ENCODE measurements around the gene CNR2. TPM values are rescaled to one million over a fixed set of nuclear protein-coding genes. Genes with fewer than 3 reads are reported as not detected.

Gene CNR2
- total RNA-seq, 1 donor from 2014 or later = not detected

DNA sequence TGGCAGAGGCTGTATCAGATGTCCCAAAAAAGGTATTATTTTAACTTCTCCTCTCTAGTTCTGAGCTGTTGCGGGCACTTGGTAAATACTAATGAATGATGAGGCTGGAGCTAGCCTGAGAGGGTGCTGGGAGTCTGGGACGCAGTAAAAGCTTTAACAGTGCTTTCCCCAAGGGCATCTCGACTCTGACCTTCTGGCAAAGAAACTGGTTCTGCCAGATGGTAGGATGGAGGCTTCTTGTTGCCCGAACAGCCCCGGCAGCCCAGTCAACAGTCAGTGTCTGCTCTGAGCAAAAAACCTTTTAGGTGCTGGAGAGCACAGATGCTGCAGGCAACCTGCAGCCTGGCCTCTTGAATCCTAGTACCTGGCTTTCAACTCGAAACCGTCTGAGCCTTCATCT, 43.9 kb upstream of the CNR2 start:
- H3K27ac Mint-ChIP-seq = peak overlapping the region; percentile 94
- no peaks in the 10 kb centered on the region for H3K9me3 Mint-ChIP-seq
- H3K4me3 Mint-ChIP-seq = peak overlapping the region; percentile 31
- TF ChIP-seq, protein P1, sequence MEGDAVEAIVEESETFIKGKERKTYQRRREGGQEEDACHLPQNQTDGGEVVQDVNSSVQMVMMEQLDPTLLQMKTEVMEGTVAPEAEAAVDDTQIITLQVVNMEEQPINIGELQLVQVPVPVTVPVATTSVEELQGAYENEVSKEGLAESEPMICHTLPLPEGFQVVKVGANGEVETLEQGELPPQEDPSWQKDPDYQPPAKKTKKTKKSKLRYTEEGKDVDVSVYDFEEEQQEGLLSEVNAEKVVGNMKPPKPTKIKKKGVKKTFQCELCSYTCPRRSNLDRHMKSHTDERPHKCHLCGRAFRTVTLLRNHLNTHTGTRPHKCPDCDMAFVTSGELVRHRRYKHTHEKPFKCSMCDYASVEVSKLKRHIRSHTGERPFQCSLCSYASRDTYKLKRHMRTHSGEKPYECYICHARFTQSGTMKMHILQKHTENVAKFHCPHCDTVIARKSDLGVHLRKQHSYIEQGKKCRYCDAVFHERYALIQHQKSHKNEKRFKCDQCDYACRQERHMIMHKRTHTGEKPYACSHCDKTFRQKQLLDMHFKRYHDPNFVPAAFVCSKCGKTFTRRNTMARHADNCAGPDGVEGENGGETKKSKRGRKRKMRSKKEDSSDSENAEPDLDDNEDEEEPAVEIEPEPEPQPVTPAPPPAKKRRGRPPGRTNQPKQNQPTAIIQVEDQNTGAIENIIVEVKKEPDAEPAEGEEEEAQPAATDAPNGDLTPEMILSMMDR (IDR thresholded peaks at IDR 0.05; ENCODE audit: unreplicated experiment) = no peak
- no peaks in the 10 kb centered on the region for H3K36me3 Mint-ChIP-seq
- H3K4me1 Mint-ChIP-seq = peaks cover 44% of the 10 kb centered on the region
- DNase-seq (ENCODE audit: low spot score in 2 of 2, unreplicated experiment in 2 of 2) = no peak
- no peaks in the 10 kb centered on the region for H3K27me3 Mint-ChIP-seq (ENCODE audit: low read depth)

DNA sequence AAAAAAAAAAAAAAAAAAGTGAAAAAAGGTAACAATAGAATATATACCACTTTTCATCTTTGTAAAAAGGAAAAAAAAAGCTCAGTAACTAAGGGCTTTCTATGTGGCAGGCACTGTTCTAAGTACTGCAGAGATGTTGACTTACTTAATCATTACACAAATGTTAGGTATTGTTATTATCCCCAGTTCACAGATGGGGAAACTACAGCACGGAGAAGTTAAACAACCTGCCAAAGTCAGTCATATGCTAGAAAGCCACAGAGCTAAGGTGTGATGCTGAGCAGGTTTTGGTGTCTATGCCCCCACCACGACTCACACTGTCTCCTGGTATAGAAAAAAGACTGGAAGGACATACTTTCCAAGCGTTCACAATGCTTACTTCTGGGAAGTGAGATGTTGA, 39.9 kb upstream of the CNR2 start:
- Mint-ChIP-seq H3K27me3 (ENCODE audit: low read depth) (no peaks in the 10 kb centered on the region), H3K4me3 (no peak overlapping the region), H3K9me3 (peaks cover 3% of the 10 kb centered on the region), H3K4me1 (peaks cover 24% of the 10 kb centered on the region), H3K36me3 (no peaks in the 10 kb centered on the region), H3K27ac (no peak overlapping the region)
- TF ChIP-seq, protein P1 (IDR thresholded peaks at IDR 0.05; ENCODE audit: unreplicated experiment) = no peak
- DNase-seq (ENCODE audit: low spot score in 2 of 2, unreplicated experiment in 2 of 2) = no peak

DNA sequence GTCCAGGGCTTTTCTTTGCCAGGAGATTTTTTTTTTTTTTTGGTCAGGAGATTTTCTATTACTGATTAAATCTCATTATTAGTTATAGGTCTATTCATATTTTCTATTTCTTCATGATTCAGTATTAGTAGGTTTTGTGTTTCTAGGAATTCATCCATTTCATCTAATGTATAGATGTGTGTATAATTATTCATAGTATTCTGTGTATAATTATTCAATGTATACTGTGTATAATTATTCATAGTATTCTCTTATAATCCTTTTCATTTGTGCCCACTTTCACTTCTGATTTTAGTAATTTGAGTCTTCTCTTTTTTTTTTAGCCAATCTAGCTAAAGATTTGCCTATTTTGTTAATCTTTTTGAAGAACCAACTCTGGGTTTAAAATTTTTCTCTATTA, 34.2 kb upstream of the CNR2 start:
- TF ChIP-seq, protein P1 (IDR thresholded peaks at IDR 0.05; ENCODE audit: unreplicated experiment) = no peak
- DNase-seq (ENCODE audit: low spot score in 2 of 2, unreplicated experiment in 2 of 2) = no peak
- no peak overlapping the region for H3K4me3 Mint-ChIP-seq
- H3K27me3 Mint-ChIP-seq (ENCODE audit: low read depth) = no peaks in the 10 kb centered on the region
- H3K36me3 Mint-ChIP-seq = peaks cover 2% of the 10 kb centered on the region
- H3K9me3 Mint-ChIP-seq = peaks cover 20% of the 10 kb centered on the region
- H3K27ac Mint-ChIP-seq = no peak overlapping the region
- peaks cover 2% of the 10 kb centered on the region for H3K4me1 Mint-ChIP-seq

DNA sequence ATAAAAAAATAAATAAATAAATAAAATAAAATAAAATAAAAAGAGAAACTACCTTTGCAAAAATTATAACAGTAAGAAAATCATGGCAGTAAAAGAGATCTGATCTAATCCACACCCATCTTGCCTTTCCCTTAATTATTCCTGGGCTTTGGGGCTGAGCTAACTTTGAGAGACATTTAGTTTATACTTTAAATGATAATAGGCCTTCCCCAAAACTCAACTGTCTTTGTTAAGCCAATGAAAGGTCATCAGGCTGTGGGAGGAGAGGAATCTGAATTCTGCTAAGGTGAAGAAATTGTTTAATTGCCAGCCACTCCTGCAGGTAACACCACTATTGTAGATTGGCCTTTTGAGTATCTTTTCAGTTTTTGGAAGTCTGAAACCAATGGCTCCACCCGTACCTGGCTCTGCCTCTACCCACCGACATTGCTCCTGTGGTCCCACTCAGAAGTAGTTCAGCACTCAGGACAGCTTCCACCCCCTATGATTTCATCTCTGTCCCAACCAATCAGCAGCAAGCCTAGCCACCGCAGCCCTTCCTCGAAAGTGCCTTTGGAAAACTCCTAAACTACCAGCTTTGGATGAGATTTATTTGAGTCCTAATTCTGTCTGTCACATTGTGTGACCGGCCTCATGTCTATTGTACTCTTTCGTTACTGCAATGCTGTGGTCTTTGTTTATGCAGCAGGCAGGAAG, 23.5 kb upstream of the CNR2 start:
- Mint-ChIP-seq H3K27me3 (ENCODE audit: low read depth) (no peaks in the 10 kb centered on the region), H3K27ac (no peak overlapping the region), H3K4me1 (peaks cover 6% of the 10 kb centered on the region), H3K36me3 (no peaks in the 10 kb centered on the region), H3K9me3 (no peaks in the 10 kb centered on the region), H3K4me3 (no peak overlapping the region)
- TF ChIP-seq, protein P1 (IDR thresholded peaks at IDR 0.05; ENCODE audit: unreplicated experiment) = no peak
- DNase-seq (ENCODE audit: low spot score in 2 of 2, unreplicated experiment in 2 of 2) = no peak

DNA sequence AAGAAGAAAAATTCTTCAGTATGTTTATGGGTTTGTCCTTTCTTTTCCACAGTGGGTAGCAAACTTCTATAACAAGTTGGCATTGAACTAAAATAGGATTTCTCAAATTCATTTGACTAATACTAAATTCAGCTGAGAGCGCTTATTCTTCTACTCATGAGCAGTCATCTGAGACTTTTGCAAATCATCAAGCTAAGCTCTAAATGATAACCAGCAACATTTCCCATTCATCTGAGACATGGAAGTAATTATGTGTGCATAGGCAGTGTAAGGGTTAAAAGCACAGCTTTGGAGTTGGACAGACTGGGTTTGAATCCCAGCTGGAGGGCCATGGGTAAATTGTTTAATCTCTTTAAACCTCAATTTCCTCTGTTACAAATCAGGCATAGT, 18.3 kb upstream of the CNR2 start:
- Mint-ChIP-seq H3K27ac (peak overlapping the region; percentile 99), H3K9me3 (no peaks in the 10 kb centered on the region), H3K4me1 (peaks cover 17% of the 10 kb centered on the region), H3K27me3 (ENCODE audit: low read depth) (no peaks in the 10 kb centered on the region), H3K4me3 (no peak overlapping the region), H3K36me3 (no peaks in the 10 kb centered on the region)
- no peak for DNase-seq (ENCODE audit: low spot score in 2 of 2, unreplicated experiment in 2 of 2)
- TF ChIP-seq, protein P1 (IDR thresholded peaks at IDR 0.05; ENCODE audit: unreplicated experiment) = no peak
